GM19467 (cell line): ENCODE results near the gene DNMBP.
"Not testable (repeated sequence)": the region's sequence is repeated elsewhere in the genome, so short reads cannot be mapped to it uniquely, and the experiment has no call there.

ENCODE experiments used
- ATAC-seq: cut with Tn5 transposase; IDR thresholded peaks from one replicate; pipeline ENCODE4 v1.9.1; 2021; ENCODE audit warnings: mild to moderate bottlenecking, moderate library complexity; ENCODE audit not compliant: unreplicated experiment

Gene DNMBP

GRCh38 chr10:99920486-99920885, 89.3 kb downstream of the DNMBP start:
- no peak for ATAC-seq

GRCh38 chr10:99917963-99918825, 91.6 kb downstream of the DNMBP start:
- ATAC-seq, result no peak

- no peak for ATAC-seq
These were observed 93.0 kb downstream of the DNMBP start for GRCh38 chr10:99916776-99917175.

GRCh38 chr10:99915414-99915813, 94.3 kb downstream of the DNMBP start:
- ATAC-seq, result no peak

- ATAC-seq, result no peak
These were observed 95.5 kb downstream of the DNMBP start for GRCh38 chr10:99914236-99914635.

- ATAC-seq, result no peak
These were observed 95.9 kb downstream of the DNMBP start for GRCh38 chr10:99913831-99914235.

- ATAC-seq, result no peak
These were observed 97.7 kb downstream of the DNMBP start for GRCh38 chr10:99912041-99912440.

- ATAC-seq, result no peak
These were observed 101.2 kb downstream of the DNMBP start for GRCh38 chr10:99908512-99908911.

GRCh38 chr10:99906470-99906869, 103.3 kb downstream of the DNMBP start:
- no peak for ATAC-seq

- ATAC-seq, result no peak
These were observed 103.8 kb downstream of the DNMBP start for GRCh38 chr10:99905971-99906370.

DNA sequence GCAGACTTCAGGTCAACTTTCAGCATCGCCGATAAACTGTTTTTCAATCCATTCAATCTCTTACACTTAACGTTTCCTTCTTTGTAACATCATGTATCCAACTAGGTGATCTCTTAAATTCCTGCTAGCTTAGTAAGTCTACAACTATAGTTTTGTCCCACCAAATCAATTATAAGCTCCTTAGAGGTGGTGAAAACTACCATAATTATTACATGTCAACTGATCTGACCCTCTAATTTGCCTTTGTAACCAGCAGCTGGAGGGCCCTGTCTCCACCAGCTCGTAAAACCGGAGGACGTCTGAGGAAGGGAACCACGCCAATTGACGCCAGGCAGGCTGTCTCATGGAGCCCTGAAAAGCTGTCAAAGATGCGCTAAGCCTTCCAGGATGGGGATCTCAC, 113.9 kb downstream of the DNMBP start:
- ATAC-seq, result no peak

DNA sequence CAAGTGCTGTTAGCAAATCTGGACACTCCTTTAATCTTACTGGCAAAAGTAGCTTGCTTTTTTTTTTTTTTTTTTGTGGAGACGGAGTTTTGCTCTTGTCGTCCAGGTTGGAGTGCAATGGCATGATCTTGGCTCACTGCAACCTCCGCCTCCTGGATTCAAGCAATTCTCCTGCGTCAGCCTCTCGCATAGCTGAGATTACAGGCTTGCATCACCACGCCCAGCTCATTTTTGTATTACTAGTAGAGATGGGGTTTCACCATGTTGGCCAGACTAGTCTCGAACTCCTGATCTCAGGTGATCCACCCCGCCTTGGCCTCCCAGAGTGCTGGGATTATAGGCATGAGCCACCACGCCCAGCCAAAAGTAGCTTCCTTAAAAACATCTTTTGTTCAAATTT, 114.7 kb downstream of the DNMBP start:
- not testable (repeated sequence) for ATAC-seq

DNA sequence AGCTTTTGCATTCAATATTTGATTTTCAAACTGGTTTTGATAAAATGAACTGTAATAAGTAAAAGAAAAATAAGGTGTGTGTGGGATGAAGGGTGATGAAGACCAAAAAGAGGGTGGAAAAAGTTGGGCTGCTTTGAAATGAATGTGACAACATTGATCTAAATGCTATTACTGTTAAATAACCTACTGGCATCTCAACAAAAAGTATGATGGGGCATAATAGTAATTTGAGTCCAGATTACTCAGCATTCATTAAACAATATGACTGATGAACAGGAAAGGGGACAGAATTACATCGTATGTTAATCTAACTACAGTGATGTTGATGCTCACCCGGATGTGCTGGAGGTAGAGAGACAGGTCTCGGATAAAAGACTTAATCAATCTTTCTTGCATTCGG, 115.1 kb downstream of the DNMBP start:
- ATAC-seq, result no peak

DNA sequence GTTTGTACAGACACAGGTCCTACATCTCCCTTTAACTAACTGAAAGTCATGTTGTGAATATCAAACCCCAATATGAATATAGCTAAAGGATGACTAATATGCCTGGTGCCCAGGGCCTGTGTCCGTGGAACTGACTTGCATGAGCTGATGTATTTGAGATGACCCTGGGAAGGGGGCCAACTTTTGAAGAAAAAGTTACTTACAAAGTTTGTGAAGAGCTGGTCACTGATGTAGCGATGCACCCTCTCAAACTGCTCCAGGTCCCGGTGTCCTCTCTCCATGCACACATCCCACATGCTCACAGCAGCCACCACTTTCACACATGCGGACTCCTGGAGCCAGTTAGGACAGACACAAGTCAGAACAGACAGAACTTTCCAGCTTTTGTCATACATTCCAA, 121.1 kb downstream of the DNMBP start:
- ATAC-seq, result no peak

GRCh38 chr10:99883523-99883922, 126.2 kb downstream of the DNMBP start:
- no peak for ATAC-seq

DNA sequence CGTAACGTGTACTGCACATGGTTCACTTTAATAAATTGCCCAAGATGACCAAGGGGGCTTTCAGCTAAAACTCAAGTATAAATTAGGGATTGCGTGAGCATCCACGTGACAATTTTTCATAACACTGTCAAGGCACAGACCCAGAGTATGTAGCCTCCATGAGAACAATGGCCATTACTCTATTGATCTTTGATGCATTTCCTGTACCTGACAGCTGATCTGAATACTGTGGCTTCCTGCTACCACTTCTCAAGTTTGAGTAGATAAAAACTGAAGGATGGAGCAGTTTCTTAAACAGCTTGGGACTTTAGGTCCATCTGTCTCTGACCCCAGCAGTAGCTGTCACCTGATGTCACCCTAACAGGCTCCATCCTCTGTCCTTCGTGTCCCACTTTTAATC, 128.4 kb downstream of the DNMBP start:
- ATAC-seq, result no peak

DNA sequence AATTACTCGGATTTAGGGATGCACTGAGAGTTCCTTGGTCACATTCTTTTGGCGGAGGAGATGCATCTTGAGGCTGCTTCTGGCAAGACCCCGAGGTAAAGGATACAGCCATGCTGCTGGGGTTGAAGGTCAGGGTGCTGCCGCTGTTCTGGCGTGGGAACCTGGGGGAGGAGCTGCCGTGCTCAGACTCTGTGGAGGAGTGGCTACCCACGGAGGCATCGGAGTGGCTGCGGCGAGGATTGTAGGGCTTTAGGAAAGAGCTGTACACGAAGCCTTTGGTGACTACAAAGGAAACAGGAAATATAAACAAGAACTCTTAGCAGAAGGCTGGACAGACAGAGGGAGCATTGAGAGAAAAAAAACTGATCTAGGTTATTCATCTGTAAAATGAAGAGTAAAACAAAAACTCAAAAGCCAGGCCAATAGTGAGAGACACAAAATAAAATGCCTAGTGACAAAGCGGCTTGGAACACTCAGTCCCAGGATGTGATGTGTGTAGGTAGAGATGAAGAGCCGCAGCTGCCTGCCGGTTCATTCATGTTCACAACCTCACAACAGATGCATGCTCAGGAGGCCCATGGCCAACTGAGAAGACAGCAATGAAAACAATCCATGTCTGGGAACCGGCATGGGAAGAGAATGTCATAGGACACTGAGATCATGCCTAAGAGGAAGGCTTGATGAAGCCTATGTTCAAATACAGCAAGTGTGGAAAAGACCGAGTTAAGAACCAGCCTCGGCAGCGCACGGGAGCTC, 129.5 kb downstream of the DNMBP start:
- no peak for ATAC-seq

- ATAC-seq, result no peak
These were observed 134.3 kb downstream of the DNMBP start for GRCh38 chr10:99875473-99875872.

GRCh38 chr10:99874341-99875085, 135.2 kb downstream of the DNMBP start:
- ATAC-seq, result no peak

GRCh38 chr10:99873846-99874245, 135.9 kb downstream of the DNMBP start:
- ATAC-seq, result no peak

- no peak for ATAC-seq
These were observed 137.2 kb downstream of the DNMBP start for GRCh38 chr10:99872367-99873162.
